Transverse colon (tissue), 4 donors: ENCODE measurements around the gene RHEB.

Experiments
- CTCF ChIP-seq, 5 experiments: fragments of 200-600 bp in 3 of 5; fragments of 450-650 bp in 2 of 5; sonication (generic) in 3 of 5; IDR thresholded peaks; 1 replicate in 2 of 5; 2 replicates in 3 of 5; pipeline ENCODE4 v1.5.1; 2016 to 2017; ENCODE audit warnings: antibody characterized with exemption in 5 of 5, inconsistent platforms in 3 of 5, mild to moderate bottlenecking in 2 of 5, moderate library complexity in 1 of 5
- EP300 ChIP-seq: sonication (generic); formaldehyde crosslinking; IDR thresholded peaks from one replicate; pipeline ENCODE4 v1.6.1; 2017; ENCODE audit warnings: antibody characterized with exemption, low read depth
- POLR2A ChIP-seq: fragments of 450-650 bp; IDR thresholded peaks from one replicate; pipeline ENCODE4 v1.6.1; 2016; ENCODE audit warnings: antibody characterized with exemption, mild to moderate bottlenecking, moderate library complexity
- POLR2AphosphoS5 ChIP-seq, 3 donors: sonication (generic); formaldehyde crosslinking; IDR thresholded peaks; one replicate each; pipeline ENCODE4 v1.6.1; 2016; ENCODE audit warnings: antibody characterized with exemption in 3 of 3

- TF ChIP-seq POLR2A (no peak), CTCF (IDR thresholded peaks at IDR 0.05) (no peak), POLR2AphosphoS5 (IDR thresholded peaks at IDR 0.05) (no peak), EP300 (no peak)
These were observed 89.1 kb downstream of the RHEB start for GRCh38 chr7:151430391-151431205.
